ENCODE results near the gene MACF1.

The MACF1 gene

DNA sequence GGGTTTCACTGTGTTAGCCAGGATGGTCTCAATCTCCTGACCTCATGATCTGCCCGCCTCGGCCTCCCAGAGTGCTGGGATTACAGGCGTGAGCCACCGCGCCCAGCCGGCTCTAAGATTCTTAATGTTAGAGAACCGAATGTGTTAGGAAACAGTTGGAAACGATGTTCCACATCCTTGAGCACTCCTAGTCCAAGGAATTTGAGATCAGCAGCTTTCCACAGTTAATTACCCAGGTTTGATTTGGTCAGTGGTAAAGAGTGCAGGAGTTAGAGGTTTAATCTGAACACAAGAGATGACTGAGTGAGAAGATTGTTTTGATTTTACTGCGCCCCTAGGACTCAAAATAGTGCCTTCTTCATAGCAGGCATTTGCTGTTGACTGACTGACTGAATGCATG is 211.1 kb downstream of the MACF1 start:
- H3K36me3 ChIP-seq = peaks cover 38 to 87% (median 71%) of the 10 kb centered on the region in 11 experiments; a peak in 21 of 22 replicates
- no peak overlapping the region for H3K27ac ChIP-seq
- no peaks in the 10 kb centered on the region for H3K9me3 ChIP-seq (replicated peaks in 1 of 11)
- no peaks in the 10 kb centered on the region for H3K27me3 ChIP-seq
- H4K20me1 ChIP-seq = peaks cover 67 to 96% (median 91%) of the 10 kb centered on the region in 11 experiments
- H3K4me2 ChIP-seq = peak overlapping the region in 2 of 11 experiments; percentile 1 to 26; a peak in 2 of 22 replicates
- peaks cover 33 to 52% (median 43%) of the 10 kb centered on the region in 10 experiments for H3K4me1 ChIP-seq
- H3K9ac ChIP-seq = no peak overlapping the region
- TF ChIP-seq Cebpa-rat (IDR thresholded peaks at IDR 0.05) = no peak
- H3K4me3 ChIP-seq = no peak overlapping the region

DNA sequence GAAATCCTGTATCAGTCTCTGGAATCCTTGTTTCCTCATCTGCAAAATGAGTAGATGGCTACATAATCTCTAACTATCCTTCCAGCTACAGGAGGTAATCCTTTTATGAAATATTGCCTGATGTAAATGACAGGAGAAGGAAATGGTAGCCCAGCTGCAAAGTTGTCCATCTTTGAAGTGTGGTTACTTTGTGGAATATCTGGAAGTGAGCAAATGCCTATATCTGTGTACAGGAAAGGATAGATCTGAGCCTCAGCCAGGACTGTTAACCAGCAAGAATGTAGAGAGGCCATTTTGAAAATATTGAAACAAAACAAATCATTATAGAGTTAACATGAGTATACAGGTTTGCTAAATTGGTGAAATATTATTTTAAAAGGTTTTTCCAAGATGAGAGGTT is 212.1 kb downstream of the MACF1 start:
- Histone ChIP-seq H3K4me2 (peak overlapping the region in 1 of 11 experiments; percentile 9; a peak in 1 of 22 replicates), H4K20me1 (peaks cover 56 to 95% (median 88%) of the 10 kb centered on the region in 11 experiments), H3K36me3 (peaks cover 44 to 94% (median 79%) of the 10 kb centered on the region in 11 experiments; a peak in 21 of 22 replicates), H3K4me3 (no peak overlapping the region), H3K4me1 (peaks cover 22 to 41% (median 32%) of the 10 kb centered on the region in 10 experiments), H3K9ac (no peak overlapping the region), H3K27me3 (no peaks in the 10 kb centered on the region), H3K27ac (no peak overlapping the region), H3K9me3 (replicated peaks in 1 of 11) (no peaks in the 10 kb centered on the region)
- TF ChIP-seq Cebpa-rat (IDR thresholded peaks at IDR 0.05) = no peak

DNA sequence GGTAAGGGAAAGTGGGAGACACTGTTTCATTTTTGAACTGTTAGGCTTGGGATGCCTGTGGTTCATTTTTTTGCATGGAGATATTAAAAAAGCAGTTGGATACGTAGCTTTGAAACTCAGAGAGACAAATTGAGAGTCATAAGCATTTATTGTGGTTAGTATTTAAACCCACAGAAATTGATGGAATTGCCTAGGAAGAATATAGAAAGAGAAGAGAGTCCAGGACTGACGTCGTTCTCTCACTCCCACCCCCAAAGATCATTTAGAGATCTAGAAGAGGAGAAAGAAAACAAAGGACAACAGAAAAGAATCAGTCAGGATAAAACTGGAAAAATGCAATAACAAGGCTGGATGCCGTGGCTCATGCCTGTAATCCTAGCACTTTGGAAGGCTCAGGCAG is 213.7 kb downstream of the MACF1 start:
- Histone ChIP-seq H3K27ac (no peak overlapping the region), H3K4me1 (peaks cover 8 to 27% (median 18%) of the 10 kb centered on the region in 10 experiments), H3K36me3 (peaks cover 56 to 96% (median 81%) of the 10 kb centered on the region in 11 experiments), H3K27me3 (no peaks in the 10 kb centered on the region), H4K20me1 (peaks cover 42 to 93% (median 79%) of the 10 kb centered on the region in 11 experiments; a peak in 21 of 22 replicates), H3K4me2 (no peak overlapping the region), H3K4me3 (no peak overlapping the region), H3K9ac (no peak overlapping the region), H3K9me3 (replicated peaks in 1 of 11) (no peaks in the 10 kb centered on the region)
- no peak for TF ChIP-seq Cebpa-rat (IDR thresholded peaks at IDR 0.05)

DNA sequence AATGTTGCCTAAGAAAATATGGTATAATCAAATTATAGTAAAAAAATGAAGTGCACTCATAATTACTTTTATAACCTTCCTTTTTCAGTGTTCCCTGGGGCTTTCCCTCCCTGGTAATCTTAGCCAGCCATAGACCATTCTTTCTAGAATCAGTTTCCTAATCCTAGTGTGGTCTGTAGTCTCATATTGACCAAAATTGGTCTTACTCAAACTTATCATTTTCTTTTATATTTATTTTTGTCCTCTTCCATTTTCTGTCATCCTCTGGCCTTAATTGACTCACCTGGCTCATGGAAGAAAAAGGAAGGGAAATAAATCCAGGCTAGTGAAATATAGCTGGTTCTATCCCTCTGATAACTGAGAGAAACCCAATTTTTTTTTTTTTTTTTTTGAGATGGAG is 216.0 kb downstream of the MACF1 start:
- Histone ChIP-seq H4K20me1 (peaks cover 25 to 87% (median 67%) of the 10 kb centered on the region in 11 experiments; a peak in 20 of 22 replicates), H3K4me2 (no peak overlapping the region), H3K27ac (no peak overlapping the region), H3K4me1 (peaks cover 0 to 10% (median 4%) of the 10 kb centered on the region in 10 experiments; a peak in 5 of 20 replicates), H3K27me3 (no peaks in the 10 kb centered on the region), H3K36me3 (peaks cover 64 to 100% (median 88%) of the 10 kb centered on the region in 11 experiments), H3K9ac (no peak overlapping the region), H3K4me3 (no peak overlapping the region), H3K9me3 (replicated peaks in 1 of 11) (no peaks in the 10 kb centered on the region)
- TF ChIP-seq Cebpa-rat (IDR thresholded peaks at IDR 0.05) = no peak

DNA sequence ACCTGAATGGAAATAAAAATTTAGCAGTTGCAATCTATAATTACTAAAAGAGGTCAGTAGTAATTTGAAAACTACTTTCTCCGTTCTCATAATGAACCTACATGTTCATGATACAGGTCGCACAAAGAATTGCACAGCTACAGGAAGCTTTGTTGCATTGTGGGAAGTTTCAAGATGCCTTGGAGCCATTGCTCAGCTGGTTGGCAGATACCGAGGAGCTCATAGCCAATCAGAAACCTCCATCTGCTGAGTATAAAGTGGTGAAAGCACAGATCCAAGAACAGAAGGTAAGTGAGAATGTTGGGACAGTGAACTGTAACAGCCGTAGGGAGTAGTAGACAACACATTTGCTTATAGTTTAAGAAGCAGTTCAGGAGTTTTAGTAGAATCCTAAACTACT is 218.1 kb downstream of the MACF1 start:
- H3K4me2 ChIP-seq = no peak overlapping the region
- no peak overlapping the region for H3K9ac ChIP-seq
- peaks cover 73 to 99% (median 93%) of the 10 kb centered on the region in 11 experiments for H3K36me3 ChIP-seq
- H3K27ac ChIP-seq = no peak overlapping the region
- H3K4me3 ChIP-seq = no peak overlapping the region
- H3K9me3 ChIP-seq (replicated peaks in 1 of 11) = no peaks in the 10 kb centered on the region
- H4K20me1 ChIP-seq = peaks cover 15 to 78% (median 46%) of the 10 kb centered on the region in 11 experiments; a peak in 18 of 22 replicates
- no peaks in the 10 kb centered on the region for H3K27me3 ChIP-seq
- TF ChIP-seq Cebpa-rat (IDR thresholded peaks at IDR 0.05) = no peak
- H3K4me1 ChIP-seq = no peaks in the 10 kb centered on the region

DNA sequence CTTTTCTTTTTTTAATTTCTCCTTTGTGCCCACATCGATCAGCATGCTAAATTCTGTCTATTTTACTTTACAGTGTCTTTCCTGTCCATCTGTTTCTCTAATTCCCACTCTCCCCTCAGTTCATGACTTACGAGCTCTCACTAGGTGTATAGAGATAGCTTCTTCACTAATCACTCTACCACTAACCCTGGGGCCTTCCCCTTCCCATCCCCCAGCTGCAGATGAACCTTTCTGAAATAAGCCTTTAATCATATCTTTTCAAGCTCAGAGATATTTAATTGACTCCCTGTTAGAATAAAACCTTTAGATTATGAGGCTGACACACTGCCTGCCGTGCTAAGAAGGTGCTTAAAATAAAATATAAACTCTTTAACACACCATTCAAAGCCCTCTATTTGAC is 220.7 kb downstream of the MACF1 start:
- peaks cover 84 to 99% (median 95%) of the 10 kb centered on the region in 11 experiments for H3K36me3 ChIP-seq
- no peak overlapping the region for H3K4me2 ChIP-seq
- peaks cover under 1 to 57% (median 25%) of the 10 kb centered on the region in 11 experiments; a peak in 15 of 22 replicates for H4K20me1 ChIP-seq
- no peaks in the 10 kb centered on the region for H3K9me3 ChIP-seq (replicated peaks in 1 of 11)
- no peak for TF ChIP-seq Cebpa-rat (IDR thresholded peaks at IDR 0.05)
- no peak overlapping the region for H3K27ac ChIP-seq
- no peak overlapping the region for H3K4me3 ChIP-seq
- 0 out of 22 replicates have a peak overlapping the region, but pooled peaks of 1 of the 11 experiments have one; percentile 18 for H3K9ac ChIP-seq
- H3K4me1 ChIP-seq = no peaks in the 10 kb centered on the region
- H3K27me3 ChIP-seq = no peaks in the 10 kb centered on the region

DNA sequence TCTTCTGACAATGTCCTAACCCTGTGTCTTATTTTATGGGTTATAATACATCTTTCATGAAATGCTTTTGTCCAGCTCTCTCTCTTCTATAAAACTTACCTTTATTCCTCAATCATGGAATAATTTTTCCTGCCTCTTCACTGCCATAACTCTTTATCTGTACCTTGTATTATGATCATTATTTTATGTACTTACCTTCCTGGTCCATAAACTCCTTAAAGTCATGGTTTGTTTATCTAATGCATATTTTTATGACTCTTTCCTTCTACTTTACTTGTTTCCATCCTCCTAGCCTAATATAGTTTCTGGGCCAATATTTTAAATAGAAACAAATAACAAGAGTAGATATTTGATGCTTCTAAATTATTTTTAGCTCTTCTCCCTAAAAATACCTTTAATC is 221.1 kb downstream of the MACF1 start:
- Histone ChIP-seq H4K20me1 (peaks cover 0 to 52% (median 20%) of the 10 kb centered on the region in 11 experiments; a peak in 13 of 22 replicates), H3K4me2 (no peak overlapping the region), H3K36me3 (peaks cover 89 to 99% (median 95%) of the 10 kb centered on the region in 11 experiments), H3K27ac (no peak overlapping the region), H3K9ac (no peak overlapping the region), H3K27me3 (no peaks in the 10 kb centered on the region), H3K9me3 (replicated peaks in 1 of 11) (no peaks in the 10 kb centered on the region), H3K4me1 (no peaks in the 10 kb centered on the region), H3K4me3 (no peak overlapping the region)
- TF ChIP-seq Cebpa-rat (IDR thresholded peaks at IDR 0.05) = no peak

DNA sequence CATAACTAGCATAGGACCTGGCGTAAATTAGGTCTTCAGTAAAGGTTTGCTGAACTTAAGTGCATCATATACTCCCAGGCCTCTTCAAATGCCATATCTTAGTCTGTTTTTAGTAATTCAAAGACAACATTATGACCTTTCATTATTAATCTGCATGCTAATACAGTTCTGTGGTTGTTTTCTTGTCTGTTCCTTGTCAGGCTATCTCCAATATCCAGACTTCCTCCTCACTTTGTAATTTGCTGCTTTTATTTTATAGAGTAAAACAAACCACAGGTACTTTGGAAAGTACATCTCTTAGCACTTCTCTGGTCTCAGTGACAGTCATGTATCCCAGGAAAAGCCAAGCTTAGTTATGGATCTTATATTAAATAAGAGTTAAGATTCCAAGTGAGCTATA is 221.9 kb downstream of the MACF1 start:
- no peaks in the 10 kb centered on the region for H3K9me3 ChIP-seq (replicated peaks in 1 of 11)
- H3K4me3 ChIP-seq = no peak overlapping the region
- no peaks in the 10 kb centered on the region for H3K4me1 ChIP-seq
- no peak overlapping the region for H3K4me2 ChIP-seq
- H3K9ac ChIP-seq = no peak overlapping the region
- no peak overlapping the region for H3K27ac ChIP-seq
- H3K27me3 ChIP-seq = no peaks in the 10 kb centered on the region
- peaks cover 0 to 49% (median 16%) of the 10 kb centered on the region in 11 experiments; a peak in 13 of 22 replicates for H4K20me1 ChIP-seq
- TF ChIP-seq Cebpa-rat (IDR thresholded peaks at IDR 0.05) = no peak
- H3K36me3 ChIP-seq = peaks cover 94 to 99% (median 96%) of the 10 kb centered on the region in 11 experiments

DNA sequence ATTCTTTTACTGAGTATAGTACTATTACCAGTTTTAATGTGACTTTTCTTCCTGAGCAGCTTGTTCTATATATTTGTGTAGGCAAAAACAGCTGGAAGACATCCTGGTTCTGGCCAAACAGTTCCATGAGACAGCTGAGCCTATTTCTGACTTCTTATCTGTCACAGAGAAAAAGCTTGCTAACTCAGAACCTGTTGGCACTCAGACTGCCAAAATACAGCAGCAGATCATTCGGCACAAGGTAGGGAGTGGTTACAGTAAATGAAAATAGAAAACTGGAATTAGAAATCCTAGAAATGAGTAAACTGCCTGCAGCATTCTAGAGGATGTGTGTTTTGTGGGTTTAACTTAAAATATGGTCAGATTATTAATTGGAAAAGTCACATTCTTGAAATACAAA is 222.9 kb downstream of the MACF1 start:
- no peak overlapping the region for H3K27ac ChIP-seq
- H3K4me3 ChIP-seq = no peak overlapping the region
- no peaks in the 10 kb centered on the region for H3K9me3 ChIP-seq (replicated peaks in 1 of 11)
- no peaks in the 10 kb centered on the region for H3K27me3 ChIP-seq
- peaks cover 94 to 99% (median 97%) of the 10 kb centered on the region in 11 experiments for H3K36me3 ChIP-seq
- no peak overlapping the region for H3K4me2 ChIP-seq
- H4K20me1 ChIP-seq = peaks cover 0 to 53% (median 7%) of the 10 kb centered on the region in 11 experiments; a peak in 11 of 22 replicates
- no peak overlapping the region for H3K9ac ChIP-seq
- no peaks in the 10 kb centered on the region for H3K4me1 ChIP-seq
- no peak for TF ChIP-seq Cebpa-rat (IDR thresholded peaks at IDR 0.05)

DNA sequence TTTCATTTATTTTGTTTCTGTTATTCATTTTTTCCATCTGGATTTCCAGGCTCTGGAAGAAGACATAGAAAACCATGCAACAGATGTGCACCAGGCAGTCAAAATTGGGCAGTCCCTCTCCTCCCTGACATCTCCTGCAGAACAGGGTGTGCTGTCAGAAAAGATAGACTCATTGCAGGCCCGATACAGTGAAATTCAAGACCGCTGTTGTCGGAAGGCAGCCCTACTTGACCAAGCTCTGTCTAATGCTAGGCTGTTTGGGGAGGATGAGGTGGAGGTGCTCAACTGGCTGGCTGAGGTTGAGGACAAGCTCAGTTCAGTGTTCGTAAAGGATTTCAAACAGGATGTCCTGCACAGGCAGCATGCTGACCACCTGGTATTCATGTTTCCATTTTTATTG is 223.4 kb downstream of the MACF1 start:
- Histone ChIP-seq H3K36me3 (peaks cover 94 to 99% (median 97%) of the 10 kb centered on the region in 11 experiments), H3K4me1 (no peaks in the 10 kb centered on the region), H4K20me1 (peaks cover 0 to 51% (median 7%) of the 10 kb centered on the region in 11 experiments; a peak in 9 of 22 replicates), H3K27ac (no peak overlapping the region), H3K4me3 (no peak overlapping the region), H3K9ac (no peak overlapping the region), H3K4me2 (no peak overlapping the region), H3K27me3 (no peaks in the 10 kb centered on the region), H3K9me3 (replicated peaks in 1 of 11) (no peaks in the 10 kb centered on the region)
- no peak for TF ChIP-seq Cebpa-rat (IDR thresholded peaks at IDR 0.05)

Measured in BLaER1 treated with 17β-estradiol and CSF1 and Interleukin-3, amounts not matched to agents 10 nM and 100 nM (cell line).